Ovary (tissue), 3 donors: ENCODE measurements around the gene NUDT16.

ENCODE experiments used
- CTCF ChIP-seq, 3 donors: fragments of 450-650 bp in 2 of 3; fragments of 200-600 bp in 1 of 3; IDR thresholded peaks; one replicate each; pipeline versions ENCODE4 v1.5.1 to v1.8.0; 2016 to 2022; ENCODE audit warnings: antibody characterized with exemption in 3 of 3, mild to moderate bottlenecking in 1 of 3
- EP300 ChIP-seq: sonication (generic); formaldehyde crosslinking; IDR thresholded peaks from one replicate; pipeline ENCODE4 v1.6.1; 2017; ENCODE audit warnings: antibody characterized with exemption
- POLR2A ChIP-seq: fragments of 450-650 bp; IDR thresholded peaks from one replicate; pipeline ENCODE4 v1.6.1; 2017; ENCODE audit warnings: antibody characterized with exemption, mild to moderate bottlenecking, moderate library complexity
- donor health status: DM: no; HTN: no; CAD: no.

GRCh38 chr3:131401978-131402377 is 20.4 kb downstream of the NUDT16 start:
- TF ChIP-seq CTCF (IDR thresholded peaks at IDR 0.05): no peak
- no peak for TF ChIP-seq EP300
- TF ChIP-seq POLR2A: no peak
